Nucleus accumbens (tissue), 56 donors: Measurements from ENCODE around the gene FAM199X.
"Not testable (repeated sequence)": the region's sequence is repeated elsewhere in the genome, so short reads cannot be mapped to it uniquely, and the experiment has no call there.

Experiments
- DNase-seq, 56 donors: peaks; one replicate each; lab custom pipeline; 2025; lab: John Stamatoyannopoulos, UW

FAM199X gene

DNA sequence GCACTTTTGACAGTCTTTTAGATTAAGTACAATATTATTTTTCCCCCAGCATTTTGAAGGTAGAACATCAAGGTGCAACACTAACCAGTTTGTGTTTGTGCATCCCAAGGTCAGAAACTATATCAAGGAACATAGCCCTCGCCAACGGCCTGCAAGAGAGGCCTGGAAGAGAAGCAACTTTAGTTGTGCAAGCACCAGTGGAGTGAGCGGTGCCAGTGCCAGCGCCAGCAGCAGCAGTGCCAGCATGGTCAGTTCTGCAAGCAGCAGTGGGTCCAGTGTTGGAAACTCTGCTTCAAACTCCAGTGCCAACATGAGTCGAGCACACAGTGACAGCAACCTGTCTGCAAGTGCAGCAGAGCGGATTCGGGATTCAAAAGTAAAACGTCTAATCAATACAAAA lies 21.7 kb downstream of the FAM199X start:
- no peak for DNase-seq

GRCh38 chrX:104189837-104190236 lies 23.6 kb downstream of the FAM199X start:
- no peak for DNase-seq

DNA sequence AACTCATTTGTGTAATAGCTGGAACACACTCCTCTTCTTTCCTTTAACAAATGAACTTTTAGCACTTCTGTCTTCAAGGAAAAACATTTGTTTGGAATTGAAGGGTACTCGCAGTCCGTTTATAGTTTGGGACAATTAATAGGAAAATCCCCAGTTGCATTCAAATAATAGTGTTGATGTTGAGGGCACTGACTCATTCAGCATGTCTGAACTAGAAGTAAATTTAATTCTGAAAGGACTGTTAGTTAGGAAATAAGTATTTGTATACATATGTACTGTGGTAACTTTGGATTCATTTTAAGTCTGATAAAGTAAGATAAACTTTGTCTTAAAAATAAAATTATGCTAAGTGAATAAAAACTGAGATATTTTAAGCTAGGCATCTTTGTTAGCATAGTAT lies 27.2 kb downstream of the FAM199X start:
- DNase-seq: no peak

- no peak for DNase-seq
Observed at GRCh38 chrX:104195013-104195412, 28.8 kb downstream of the FAM199X start.

DNA sequence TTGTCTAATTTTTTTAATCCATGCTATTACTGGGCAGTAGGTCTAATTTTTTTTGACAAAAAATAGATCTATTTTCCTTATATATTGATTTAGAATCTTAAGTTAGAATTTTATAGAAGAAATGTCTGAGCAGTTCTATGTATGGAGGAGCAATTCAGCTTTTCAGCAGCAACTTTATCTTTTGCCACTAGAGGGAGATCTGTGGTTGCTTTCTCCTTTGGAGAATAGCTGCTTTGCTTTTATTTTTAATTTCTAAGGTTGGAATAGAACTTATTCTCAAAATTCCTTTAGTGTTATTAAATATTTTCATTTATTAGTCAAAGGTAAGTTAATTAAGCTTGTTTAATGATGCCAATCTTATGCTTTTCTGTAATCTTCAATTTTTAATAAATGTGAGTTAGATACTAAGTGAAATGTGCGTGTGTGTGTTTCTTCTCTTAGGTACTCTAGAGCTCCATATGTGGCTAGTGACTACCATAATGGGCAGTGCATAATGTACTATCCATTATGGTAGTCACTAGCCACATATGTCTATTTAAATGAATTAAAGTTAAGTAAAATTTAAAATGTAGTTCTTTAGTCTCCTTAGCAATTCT lies 29.3 kb downstream of the FAM199X start:
- no peak for DNase-seq

- no peak for DNase-seq
Observed at GRCh38 chrX:104205548-104205947, 39.3 kb downstream of the FAM199X start.

DNA sequence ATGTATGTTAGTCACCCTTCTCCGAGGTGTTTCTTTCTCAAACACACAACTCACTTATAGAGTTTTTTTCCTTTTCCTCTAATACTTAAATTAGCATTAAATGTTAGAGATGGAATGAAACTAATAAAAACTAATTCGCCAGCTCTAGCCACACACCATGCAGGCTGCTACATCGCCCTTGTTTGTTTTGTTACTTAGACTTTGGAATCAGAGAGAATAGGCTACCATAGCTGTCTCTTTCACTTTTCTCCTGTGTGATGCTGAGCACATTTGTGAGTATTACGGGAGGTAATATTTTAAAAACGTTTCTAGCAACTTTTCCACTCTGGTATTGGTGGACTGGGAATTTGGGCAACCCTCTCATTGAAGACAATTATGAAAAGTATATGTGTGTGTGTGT lies 44.9 kb downstream of the FAM199X start:
- DNase-seq: no peak

DNA sequence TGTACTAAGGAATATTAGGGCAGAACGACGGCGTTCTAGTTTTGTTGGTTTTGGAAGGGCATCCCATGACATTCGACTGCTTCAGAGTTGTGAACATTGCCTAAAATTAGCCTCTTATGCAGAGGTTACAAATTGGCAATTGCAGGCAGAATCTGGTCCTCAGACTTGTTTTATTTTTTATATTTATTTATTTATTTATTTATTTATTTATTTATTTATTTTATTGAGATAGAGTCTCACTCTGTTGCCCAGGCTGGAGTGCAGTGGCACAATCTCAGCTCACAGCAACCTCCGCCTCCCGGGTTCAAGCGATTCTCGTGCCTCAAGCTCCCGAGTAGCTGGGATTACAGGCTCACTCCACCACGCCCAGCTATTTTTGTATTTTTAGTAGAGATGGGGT lies 63.8 kb downstream of the FAM199X start:
- not testable (repeated sequence) for DNase-seq
